Measurements from ENCODE around the gene SH3RF3.

- TF ChIP-seq CTCF (IDR thresholded peaks at IDR 0.05) (no peak), POLR2AphosphoS5 (IDR thresholded peaks at IDR 0.05) (peak; percentile 23 to 50 (median 43))
Observed at GRCh38 chr2:109448946-109449788, 320.2 kb downstream of the SH3RF3 start.

All from breast epithelium (tissue), 3 donors.